ENCODE measurements around the gene ABI3BP.
"Not testable (repeated sequence)": the region's sequence is repeated elsewhere in the genome, so short reads cannot be mapped to it uniquely, and the experiment has no call there.

Gene ABI3BP

GRCh38 chr3:100993309-100993708 is at the start of gene ABI3BP:
Gene ABI3BP, minus strand, starts transcription at chr3:100993421. Its CDS starts 37 bp downstream, at chr3:100993384.
- peak; percentile 21 for DNase-seq (ENCODE audit: low spot score)

- DNase-seq (ENCODE audit: low spot score) = no peak
Observed at GRCh38 chr3:101039285-101039684, 46.1 kb upstream of the ABI3BP start.

- no peak for DNase-seq (ENCODE audit: low spot score)
Observed at GRCh38 chr3:101038880-101039279, 45.7 kb upstream of the ABI3BP start.

- no peak for DNase-seq (ENCODE audit: low spot score)
Observed at GRCh38 chr3:101038393-101038792, 45.2 kb upstream of the ABI3BP start.

GRCh38 chr3:101037613-101038012 is 44.4 kb upstream of the ABI3BP start:
- no peak for DNase-seq (ENCODE audit: low spot score)

GRCh38 chr3:101036676-101037075 is 43.5 kb upstream of the ABI3BP start:
- no peak for DNase-seq (ENCODE audit: low spot score)

GRCh38 chr3:101036213-101036618 is 43.0 kb upstream of the ABI3BP start:
- peak; percentile 55 for DNase-seq (ENCODE audit: low spot score)

- DNase-seq (ENCODE audit: low spot score) = no peak
Observed at GRCh38 chr3:101027286-101027685, 34.1 kb upstream of the ABI3BP start.

- DNase-seq (ENCODE audit: low spot score) = no peak
Observed at GRCh38 chr3:101026881-101027280, 33.7 kb upstream of the ABI3BP start.

- no peak for DNase-seq (ENCODE audit: low spot score)
Observed at GRCh38 chr3:101026244-101026643, 33.0 kb upstream of the ABI3BP start.

GRCh38 chr3:101020351-101021015 is 27.3 kb upstream of the ABI3BP start:
- no peak for DNase-seq (ENCODE audit: low spot score)

GRCh38 chr3:101017017-101017416 is 23.8 kb upstream of the ABI3BP start:
- peak; percentile 21 for DNase-seq (ENCODE audit: low spot score)

GRCh38 chr3:101012312-101012711 is 19.1 kb upstream of the ABI3BP start:
- DNase-seq (ENCODE audit: low spot score) = not testable (repeated sequence)

- DNase-seq (ENCODE audit: low spot score) = no peak
Observed at GRCh38 chr3:101011136-101011535, 17.9 kb upstream of the ABI3BP start.

- no peak for DNase-seq (ENCODE audit: low spot score)
Observed at GRCh38 chr3:101010296-101010695, 17.1 kb upstream of the ABI3BP start.

- DNase-seq (ENCODE audit: low spot score) = no peak
Observed at GRCh38 chr3:101009386-101009785, 16.2 kb upstream of the ABI3BP start.

GRCh38 chr3:100999160-100999559 is 5.9 kb upstream of the ABI3BP start:
- DNase-seq (ENCODE audit: low spot score) = no peak

- DNase-seq (ENCODE audit: low spot score) = no peak
Observed at GRCh38 chr3:100994809-100995208, 1.6 kb upstream of the ABI3BP start.

- no peak for DNase-seq (ENCODE audit: low spot score)
Observed at GRCh38 chr3:100994187-100994586, 966 bp upstream of the ABI3BP start.

GRCh38 chr3:100992231-100993012 is 799 bp downstream of the ABI3BP start:
- DNase-seq (ENCODE audit: low spot score) = no peak

GRCh38 chr3:100988080-100988479 is 5.1 kb downstream of the ABI3BP start:
- DNase-seq (ENCODE audit: low spot score) = no peak

- DNase-seq (ENCODE audit: low spot score) = no peak
Observed at GRCh38 chr3:100984308-100984707, 8.9 kb downstream of the ABI3BP start.

GRCh38 chr3:100982710-100983109 is 10.5 kb downstream of the ABI3BP start:
- no peak for DNase-seq (ENCODE audit: low spot score)
